TTC549 (cell line): Measurements from ENCODE around the gene HUWE1.
"Not testable (repeated sequence)": the region's sequence is repeated elsewhere in the genome, so short reads cannot be mapped to it uniquely, and the experiment has no call there.

ENCODE experiments used
- FAIRE-seq: peaks from 2 replicates; lab custom pipeline; 2012; peaks lifted over from hg19 to GRCh38; lab: Jason Lieb, UNC

HUWE1 gene

GRCh38 chrX:53686151-53686885 lies at the start of gene HUWE1:
Gene HUWE1, minus strand, starts transcription at chrX:53686719. Its CDS starts 32,612 bp downstream, at chrX:53654107.
- FAIRE-seq: no peak

GRCh38 chrX:53732797-53733196 lies 46.3 kb upstream of the HUWE1 start:
- no peak for FAIRE-seq

- FAIRE-seq: no peak
These were observed 43.2 kb upstream of the HUWE1 start for GRCh38 chrX:53729751-53730150.

- no peak for FAIRE-seq
These were observed 42.0 kb upstream of the HUWE1 start for GRCh38 chrX:53728506-53728905.

- FAIRE-seq: no peak
These were observed 38.4 kb upstream of the HUWE1 start for GRCh38 chrX:53724872-53725271.

GRCh38 chrX:53723381-53723780 lies 36.9 kb upstream of the HUWE1 start:
- FAIRE-seq: no peak

GRCh38 chrX:53721610-53722009 lies 35.1 kb upstream of the HUWE1 start:
- FAIRE-seq: not testable (repeated sequence)

GRCh38 chrX:53719666-53720065 lies 33.1 kb upstream of the HUWE1 start:
- FAIRE-seq: not testable (repeated sequence)

- FAIRE-seq: no peak
These were observed 31.6 kb upstream of the HUWE1 start for GRCh38 chrX:53718073-53718472.

- no peak for FAIRE-seq
These were observed 30.7 kb upstream of the HUWE1 start for GRCh38 chrX:53717205-53717604.

GRCh38 chrX:53716328-53717088 lies 30.0 kb upstream of the HUWE1 start:
- FAIRE-seq: no peak

- no peak for FAIRE-seq
These were observed 28.9 kb upstream of the HUWE1 start for GRCh38 chrX:53715346-53715924.

- no peak for FAIRE-seq
These were observed 28.2 kb upstream of the HUWE1 start for GRCh38 chrX:53714580-53715345.

GRCh38 chrX:53713987-53714579 lies 27.6 kb upstream of the HUWE1 start:
- no peak for FAIRE-seq

GRCh38 chrX:53711436-53711835 lies 24.9 kb upstream of the HUWE1 start:
- FAIRE-seq: no peak

GRCh38 chrX:53704854-53705253 lies 18.3 kb upstream of the HUWE1 start:
- no peak for FAIRE-seq

GRCh38 chrX:53704294-53704693 lies 17.8 kb upstream of the HUWE1 start:
- no peak for FAIRE-seq

GRCh38 chrX:53695946-53696549 lies 9.5 kb upstream of the HUWE1 start:
- FAIRE-seq: no peak

- no peak for FAIRE-seq
These were observed 8.1 kb upstream of the HUWE1 start for GRCh38 chrX:53694642-53695041.

- no peak for FAIRE-seq
These were observed 1.8 kb upstream of the HUWE1 start for GRCh38 chrX:53688300-53688699.

- no peak for FAIRE-seq
These were observed 808 bp downstream of the HUWE1 start for GRCh38 chrX:53685711-53686110.
